ENCODE results near the gene TWSG1. TPM values are rescaled to one million over a fixed set of nuclear protein-coding genes. Genes with fewer than 3 reads are reported as not detected.
A peak's percentile ranks its signal among the peaks of the same experiment; 100 is the strongest.

TWSG1 gene
- total RNA-seq, 1 experiment from 2014 or later, result 19.3 TPM

GRCh38 chr18:9334329-9334972, at the start of gene TWSG1 (continued):
- no peak for TF ChIP-seq PREB (CRISPR knock-in tag; IDR thresholded peaks at IDR 0.05; ENCODE audit: borderline replicate concordance)
- no peak for TF ChIP-seq RORB (CRISPR knock-in tag; IDR thresholded peaks at IDR 0.05)
- no peak for TF ChIP-seq NR2C2 (CRISPR knock-in tag; IDR thresholded peaks at IDR 0.05)
- TF ChIP-seq TEAD1 (CRISPR knock-in tag; IDR thresholded peaks at IDR 0.05), result no peak
- TF ChIP-seq ZNF121 (CRISPR knock-in tag; IDR thresholded peaks at IDR 0.05), result no peak
- TF ChIP-seq ZNF219 (CRISPR knock-in tag; IDR thresholded peaks at IDR 0.05; ENCODE audit: borderline replicate concordance), result no peak
- TF ChIP-seq ZSCAN18 (CRISPR knock-in tag; IDR thresholded peaks at IDR 0.05), result no peak
- peak; percentile 52; the same call in 1 of the 2 replicates for TF ChIP-seq FOXP4 (CRISPR knock-in tag; IDR thresholded peaks at IDR 0.05)
- no peak for TF ChIP-seq TP53 (CRISPR knock-in tag; IDR thresholded peaks at IDR 0.05)
- no peak for TF ChIP-seq ZBTB21 (CRISPR knock-in tag; IDR thresholded peaks at IDR 0.05; ENCODE audit: borderline replicate concordance)
- no peak for TF ChIP-seq ZNF263 (CRISPR knock-in tag; IDR thresholded peaks at IDR 0.05; ENCODE audit: low read depth)
- TF ChIP-seq ATF3 (CRISPR knock-in tag; conservative IDR thresholded peaks at IDR 0.05), result no peak
- peak; percentile 29; the same call in 1 of the 2 replicates for TF ChIP-seq FOXK1 (CRISPR knock-in tag; IDR thresholded peaks at IDR 0.05)
- TF ChIP-seq ZNF281 (CRISPR knock-in tag; IDR thresholded peaks at IDR 0.05), result 0 out of 2 replicates have a peak, but pooled peaks have one; percentile 14
- TF ChIP-seq SP1 (CRISPR knock-in tag; conservative IDR thresholded peaks at IDR 0.05), result peak; percentile 63; the same call in 1 of the 2 replicates
- TF ChIP-seq JAZF1 (CRISPR knock-in tag; IDR thresholded peaks at IDR 0.05), result no peak
- TF ChIP-seq USF2 (CRISPR knock-in tag; IDR thresholded peaks at IDR 0.05), result no peak
- no peak for TF ChIP-seq ESRRA (CRISPR knock-in tag; IDR thresholded peaks at IDR 0.05; ENCODE audit: borderline replicate concordance)
- no peak for TF ChIP-seq ZNF425 (CRISPR knock-in tag; conservative IDR thresholded peaks at IDR 0.05)
- TF ChIP-seq PRRX2 (CRISPR knock-in tag; IDR thresholded peaks at IDR 0.05), result no peak
- no peak for TF ChIP-seq OVOL2 (CRISPR knock-in tag; IDR thresholded peaks at IDR 0.05; ENCODE audit: borderline replicate concordance)
- peak; percentile 23 for TF ChIP-seq MAX (CRISPR knock-in tag; IDR thresholded peaks at IDR 0.05)
- no peak for TF ChIP-seq NFE2L1 (CRISPR knock-in tag; IDR thresholded peaks at IDR 0.05)
- no peak for TF ChIP-seq NR3C1 (CRISPR knock-in tag; conservative IDR thresholded peaks at IDR 0.05; ENCODE audit: low read depth)
- no peak for TF ChIP-seq NR1H2 (CRISPR knock-in tag; IDR thresholded peaks at IDR 0.05)
- no peak for TF ChIP-seq GABPB1 (CRISPR knock-in tag; IDR thresholded peaks at IDR 0.05)
- no peak for TF ChIP-seq NFATC4 (CRISPR knock-in tag; IDR thresholded peaks at IDR 0.05)
- TF ChIP-seq ZBTB43 (CRISPR knock-in tag; IDR thresholded peaks at IDR 0.05), result no peak; the same call in 1 of the 2 replicates
